ENCODE results near the gene PCDH19. TPM values are rescaled to one million over a fixed set of nuclear protein-coding genes. Genes with fewer than 3 reads are reported as not detected.
A peak's percentile ranks its signal among the peaks of the same experiment; 100 is the strongest.

Gene PCDH19
- total and polyA plus RNA-seq, 2 experiments from 2014 or later, result 0.87 to 1.4 TPM

GRCh38 chrX:100440006-100440405 is 29.9 kb upstream of the PCDH19 start (continued):
- TF ChIP-seq ZNF462 (CRISPR knock-in tag; IDR thresholded peaks at IDR 0.05) (no peak), EZH2 (IDR thresholded peaks at IDR 0.05; ENCODE audit: low read depth, unreplicated experiment) (no peak)

- DNase-seq (ENCODE audit: low spot score) (peak; percentile 21), ATAC-seq (no peak)
- no peak overlapping the region for H3K27ac Mint-ChIP-seq
- Histone ChIP-seq H3K4me3 (no peak overlapping the region), H3K27me3 (ENCODE audit: insufficient read depth) (no peaks in the 10 kb centered on the region), H4K20me1 (replicated peaks; ENCODE audit: insufficient read depth) (no peaks in the 10 kb centered on the region), H3K79me2 (replicated peaks; ENCODE audit: insufficient read depth) (no peaks in the 10 kb centered on the region), H2AFZ (no peak overlapping the region), H3K9me2 (ENCODE audit: insufficient read depth) (no peaks in the 10 kb centered on the region), H3F3A (replicated peaks; ENCODE audit: low read depth) (no peaks in the 10 kb centered on the region), H3K36me3 (ENCODE audit: insufficient read depth) (no peaks in the 10 kb centered on the region), H3K27ac (ENCODE audit: low read depth) (no peak overlapping the region), H3K4me1 (ENCODE audit: insufficient read depth) (peaks cover 20% of the 10 kb centered on the region), H3K4me2 (peak overlapping the region; percentile 62)
- H3K4me1 Mint-ChIP-seq, result peaks cover 24% of the 10 kb centered on the region
- no peak overlapping the region for H3K4me3 Mint-ChIP-seq
- no peaks in the 10 kb centered on the region for H3K27me3 Mint-ChIP-seq (ENCODE audit: insufficient read depth, low read depth, poor library complexity)
- H3K36me3 Mint-ChIP-seq (ENCODE audit: low read depth), result no peaks in the 10 kb centered on the region; the same call in 2 of the 3 replicates
- H3K9me3 Mint-ChIP-seq, result no peaks in the 10 kb centered on the region
- no peak for TF ChIP-seq ZNF114 (CRISPR knock-in tag; IDR thresholded peaks at IDR 0.05)
- no peak for TF ChIP-seq EZH2 (IDR thresholded peaks at IDR 0.05; ENCODE audit: low read depth, unreplicated experiment)
- TF ChIP-seq JUNB (IDR thresholded peaks at IDR 0.05; ENCODE audit: unreplicated experiment), result no peak
- TF ChIP-seq POLR2AphosphoS5 (IDR thresholded peaks at IDR 0.05; ENCODE audit: low read depth), result no peak
- TF ChIP-seq ZNF331 (CRISPR knock-in tag; IDR thresholded peaks at IDR 0.05; ENCODE audit: low read depth), result no peak
- no peak for TF ChIP-seq REST (IDR thresholded peaks at IDR 0.05; ENCODE audit: unreplicated experiment)
- TF ChIP-seq EZH2phosphoT487 (IDR thresholded peaks at IDR 0.05; ENCODE audit: unreplicated experiment), result no peak
- TF ChIP-seq STAT1 (IDR thresholded peaks at IDR 0.05; ENCODE audit: unreplicated experiment), result no peak
- no peak for TF ChIP-seq CREB1 (CRISPR knock-in tag; IDR thresholded peaks at IDR 0.05; ENCODE audit: low read depth)
Measured at GRCh38 chrX:100435726-100436125, 25.7 kb upstream of the PCDH19 start.
